GM18868 (cell line): Measurements from ENCODE around the gene SELENOO.
"Not testable (repeated sequence)": the region's sequence is repeated elsewhere in the genome, so short reads cannot be mapped to it uniquely, and the experiment has no call there.

ENCODE experiments used
- ATAC-seq: cut with Tn5 transposase; IDR thresholded peaks from one replicate; pipeline ENCODE4 v1.9.1; 2021; ENCODE audit warnings: mild to moderate bottlenecking, moderate library complexity; ENCODE audit not compliant: unreplicated experiment

The SELENOO gene

GRCh38 chr22:50198624-50199017 is 2.2 kb upstream of the SELENOO start:
- no peak for ATAC-seq

- no peak for ATAC-seq
These were observed 1.5 kb upstream of the SELENOO start for GRCh38 chr22:50199251-50199721.

GRCh38 chr22:50199829-50200460 is 866 bp upstream of the SELENOO start:
- ATAC-seq: no peak

GRCh38 chr22:50201191-50202129 is 649 bp downstream of the SELENOO start:
- peak; percentile 12 for ATAC-seq

GRCh38 chr22:50202130-50202666 is 1.4 kb downstream of the SELENOO start:
- no peak for ATAC-seq

- ATAC-seq: no peak
These were observed 2.5 kb downstream of the SELENOO start for GRCh38 chr22:50203288-50203687.

- no peak for ATAC-seq
These were observed 3.8 kb downstream of the SELENOO start for GRCh38 chr22:50204571-50204970.

- not testable (repeated sequence) for ATAC-seq
These were observed 4.2 kb downstream of the SELENOO start for GRCh38 chr22:50204998-50205397.

- no peak for ATAC-seq
These were observed 5.2 kb downstream of the SELENOO start for GRCh38 chr22:50205781-50206569.

GRCh38 chr22:50206599-50206998 is 5.8 kb downstream of the SELENOO start:
- no peak for ATAC-seq

GRCh38 chr22:50207383-50208140 is 6.8 kb downstream of the SELENOO start:
- no peak for ATAC-seq

GRCh38 chr22:50208430-50208938 is 7.7 kb downstream of the SELENOO start:
- no peak for ATAC-seq

GRCh38 chr22:50208939-50209892 is 8.4 kb downstream of the SELENOO start:
- no peak for ATAC-seq

- no peak for ATAC-seq
These were observed 9.1 kb downstream of the SELENOO start for GRCh38 chr22:50209893-50210292.

- ATAC-seq: no peak
These were observed 9.7 kb downstream of the SELENOO start for GRCh38 chr22:50210378-50211139.

GRCh38 chr22:50211147-50211546 is 10.3 kb downstream of the SELENOO start:
- ATAC-seq: no peak

- no peak for ATAC-seq
These were observed 12.5 kb downstream of the SELENOO start for GRCh38 chr22:50213263-50213662.
